ENCODE data around the gene PAK3.

DNA sequence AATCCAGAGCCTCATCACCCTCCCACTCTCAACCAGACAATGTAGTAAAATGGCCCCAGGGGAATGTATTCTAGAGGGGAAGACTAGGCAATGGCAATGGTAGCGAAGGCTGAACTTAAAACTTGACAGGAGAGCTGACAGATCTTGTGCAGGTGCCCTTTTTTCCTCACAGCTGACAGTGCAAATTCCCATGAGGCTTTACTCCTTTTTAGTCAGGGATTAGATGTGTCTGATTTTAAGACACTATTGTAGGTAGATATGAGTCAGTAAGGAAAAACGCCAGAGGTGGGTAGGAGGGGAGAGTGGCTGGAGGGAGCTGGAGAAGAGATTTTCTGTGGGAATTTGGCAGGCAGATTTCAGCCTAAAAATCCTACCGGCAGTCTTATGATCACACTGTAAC lies 163.6 kb downstream of the PAK3 start:
- TF ChIP-seq POLR2AphosphoS5 (IDR thresholded peaks at IDR 0.05; ENCODE audit: borderline replicate concordance, low read depth, low read length) = no peak
- no peak for TF ChIP-seq FOXP2 (optimal IDR thresholded peaks at IDR 0.05; ENCODE audit: control extremely low read depth, extremely low read length, insufficient read depth)
- TF ChIP-seq EZH2 (IDR thresholded peaks at IDR 0.05) = no peak

Data from SK-N-MC (cell line).